GM18858 (cell line): ENCODE data around the gene PARPBP.
"Not testable (repeated sequence)": the region's sequence is repeated elsewhere in the genome, so short reads cannot be mapped to it uniquely, and the experiment has no call there.

Experiments
- ATAC-seq: cut with Tn5 transposase; IDR thresholded peaks from one replicate; pipeline ENCODE4 v1.9.1; 2021; ENCODE audit not compliant: unreplicated experiment

PARPBP gene

DNA sequence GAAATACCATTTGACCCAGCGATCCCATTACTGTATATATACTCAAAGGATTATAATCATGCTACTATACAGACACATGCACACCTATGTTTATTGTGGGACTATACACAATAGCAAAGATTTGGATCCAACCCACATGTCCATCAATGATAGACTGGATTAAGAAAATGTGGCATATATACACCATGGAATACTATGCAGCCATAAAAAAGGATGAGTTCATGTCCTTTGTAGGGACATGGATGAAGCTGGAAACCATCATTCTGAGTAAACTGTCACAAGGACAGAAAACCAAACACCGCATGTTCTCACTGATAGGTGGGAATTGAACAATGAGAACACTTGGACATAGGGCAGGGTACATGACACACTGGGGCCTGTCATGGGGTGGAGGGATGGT, 120.9 kb downstream of the PARPBP start:
- ATAC-seq = not testable (repeated sequence)
